GM18907 (cell line): ENCODE measurements around the gene WRAP73.
"Not testable (repeated sequence)": the region's sequence is repeated elsewhere in the genome, so short reads cannot be mapped to it uniquely, and the experiment has no call there.

ENCODE experiments used
- ATAC-seq: cut with Tn5 transposase; IDR thresholded peaks from one replicate; pipeline ENCODE4 v1.9.1; 2021; ENCODE audit warnings: mild to moderate bottlenecking, moderate library complexity; ENCODE audit not compliant: unreplicated experiment

The WRAP73 gene

GRCh38 chr1:3601743-3602142 lies 48.2 kb downstream of the WRAP73 start:
- ATAC-seq: no peak

- no peak for ATAC-seq
Measured at GRCh38 chr1:3600354-3600753, 49.5 kb downstream of the WRAP73 start.

GRCh38 chr1:3599816-3600215 lies 50.1 kb downstream of the WRAP73 start:
- no peak for ATAC-seq

GRCh38 chr1:3599286-3599811 lies 50.6 kb downstream of the WRAP73 start:
- ATAC-seq: no peak

- ATAC-seq: no peak
Measured at GRCh38 chr1:3598522-3599285, 51.2 kb downstream of the WRAP73 start.

GRCh38 chr1:3598051-3598491 lies 51.8 kb downstream of the WRAP73 start:
- no peak for ATAC-seq

GRCh38 chr1:3597599-3597964 lies 52.3 kb downstream of the WRAP73 start:
- no peak for ATAC-seq

- no peak for ATAC-seq
Measured at GRCh38 chr1:3596663-3597598, 53.0 kb downstream of the WRAP73 start.

- no peak for ATAC-seq
Measured at GRCh38 chr1:3595949-3596348, 54.0 kb downstream of the WRAP73 start.

GRCh38 chr1:3594706-3595377 lies 55.1 kb downstream of the WRAP73 start:
- no peak for ATAC-seq

GRCh38 chr1:3593745-3594144 lies 56.2 kb downstream of the WRAP73 start:
- no peak for ATAC-seq

- ATAC-seq: no peak
Measured at GRCh38 chr1:3593334-3593733, 56.6 kb downstream of the WRAP73 start.

- no peak for ATAC-seq
Measured at GRCh38 chr1:3590951-3591865, 58.7 kb downstream of the WRAP73 start.

- ATAC-seq: no peak
Measured at GRCh38 chr1:3590139-3590763, 59.7 kb downstream of the WRAP73 start.

GRCh38 chr1:3588395-3588794 lies 61.5 kb downstream of the WRAP73 start:
- ATAC-seq: no peak

- no peak for ATAC-seq
Measured at GRCh38 chr1:3586986-3587759, 62.7 kb downstream of the WRAP73 start.

- no peak for ATAC-seq
Measured at GRCh38 chr1:3585940-3586568, 63.8 kb downstream of the WRAP73 start.

GRCh38 chr1:3585353-3585868 lies 64.5 kb downstream of the WRAP73 start:
- ATAC-seq: not testable (repeated sequence)
